Right renal pelvis (tissue), 4 donors: Measurements from ENCODE around the gene VGF. TPM values are rescaled to one million over a fixed set of nuclear protein-coding genes. Genes with fewer than 3 reads are reported as not detected.

Experiments used
- DNase-seq, 4 donors: peaks; one replicate each; pipeline ENCODE4 v3.0.0-alpha.2; 2013; ENCODE audit warnings: low read depth in 4 of 4, low spot score in 3 of 4, missing footprints in 1 of 4
- polyA plus RNA-seq, 4 donors: library from polyadenylated mRNA; unstranded; fragments of 120-200 nt; gene quantifications; one replicate each; pipeline ENCODE4 v1.2.1, GENCODE V29; 2013; ENCODE audit not compliant: insufficient read length in 4 of 4

VGF gene
- polyA plus RNA-seq, 4 donors: 0.09 to 0.29 (median 0.13) TPM

GRCh38 chr7:101186194-101186593, 20.8 kb upstream of the VGF start:
- DNase-seq: no peak

- DNase-seq: no peak
These were observed 20.0 kb upstream of the VGF start for GRCh38 chr7:101185258-101185839.

GRCh38 chr7:101180130-101180755, 14.9 kb upstream of the VGF start, which contains the start of gene NAT16:
NAT16 (minus strand) TSS chr7:101180293; CDS start chr7:101174807, 5,486 bp downstream.
- no peak for DNase-seq

GRCh38 chr7:101179713-101180112, 14.3 kb upstream of the VGF start:
- DNase-seq: no peak

GRCh38 chr7:101179117-101179516, 13.7 kb upstream of the VGF start:
- no peak for DNase-seq

GRCh38 chr7:101177644-101178043, 12.3 kb upstream of the VGF start:
- no peak for DNase-seq

- no peak for DNase-seq
These were observed 10.3 kb upstream of the VGF start for GRCh38 chr7:101175664-101176063.

GRCh38 chr7:101174322-101174854, 9.0 kb upstream of the VGF start:
- no peak for DNase-seq

- no peak for DNase-seq
These were observed 8.4 kb upstream of the VGF start for GRCh38 chr7:101173752-101174244.

GRCh38 chr7:101172854-101173751, 7.7 kb upstream of the VGF start:
- DNase-seq: no peak

GRCh38 chr7:101172005-101172853, 6.9 kb upstream of the VGF start:
- no peak for DNase-seq

- DNase-seq: no peak
These were observed 6.1 kb upstream of the VGF start for GRCh38 chr7:101171442-101171837.

GRCh38 chr7:101170617-101171441, 5.5 kb upstream of the VGF start:
- no peak for DNase-seq

GRCh38 chr7:101169838-101170551, 4.6 kb upstream of the VGF start:
- peak in 1 of 4 donors; percentile 60 for DNase-seq

GRCh38 chr7:101169110-101169837, 3.9 kb upstream of the VGF start:
- DNase-seq: no peak

- no peak for DNase-seq
These were observed 3.2 kb upstream of the VGF start for GRCh38 chr7:101168412-101169049.

GRCh38 chr7:101167645-101168411, 2.5 kb upstream of the VGF start:
- no peak for DNase-seq
